H1 (cell line): ENCODE data around the gene NAIF1. TPM values are rescaled to one million over a fixed set of nuclear protein-coding genes. Genes with fewer than 3 reads are reported as not detected.

ENCODE experiments used
- CTCF ChIA-PET: fragments of 300-600 bp; sonication (Branson Sonifier 250); formaldehyde crosslinking; loops from one replicate; lab custom pipeline; 2021; ENCODE audit not compliant: partially characterized antibody; lab: Charles Lee
- POLR2A ChIA-PET: fragments of 300-600 bp; sonication (Branson Sonifier 250); formaldehyde crosslinking; loops from one replicate; lab custom pipeline; 2021; ENCODE audit warnings: inconsistent platforms; ENCODE audit not compliant: partially characterized antibody; lab: Charles Lee
- DNase-seq, 2 experiments: peaks; one replicate each; pipeline versions ENCODE4 v3.0.0 to v3.0.0-alpha.2; 2010 to 2022; ENCODE audit warnings: low spot score in 2 of 2, low read depth in 1 of 2, mixed read lengths in 1 of 2
- FAIRE-seq: peaks from 2 replicates; lab custom pipeline; 2011; peaks lifted over from hg19 to GRCh38; lab: Jason Lieb, UNC
- H2AFZ ChIP-seq: 2 replicates; pipeline ENCODE4 v1.8.1; 2012; ENCODE audit warnings: low read length, inconsistent platforms
- H2AK5ac ChIP-seq: 2 replicates; pipeline ENCODE4 v1.6.1; 2013; ENCODE audit warnings: low read depth, low read length
- H2BK120ac ChIP-seq: replicated peaks from 2 replicates; pipeline ENCODE3; 2013; ENCODE audit warnings: low read depth, low read length, inconsistent platforms
- H2BK12ac ChIP-seq: 2 replicates; pipeline ENCODE4 v1.6.1; 2013; ENCODE audit warnings: low read depth, low read length
- H2BK15ac ChIP-seq: 2 replicates; pipeline ENCODE4 v1.6.1; 2013; ENCODE audit warnings: low read length
- H2BK20ac ChIP-seq: 2 replicates; pipeline ENCODE4 v1.6.1; 2013; ENCODE audit warnings: low read length
- H2BK5ac ChIP-seq: 2 replicates; pipeline ENCODE4 v1.6.1; 2013; ENCODE audit warnings: low read depth, low read length
- H3K14ac ChIP-seq: 2 replicates; pipeline ENCODE4 v1.6.1; 2013; ENCODE audit warnings: inconsistent platforms; ENCODE audit not compliant: insufficient read length
- H3K18ac ChIP-seq: 2 replicates; pipeline ENCODE4 v1.6.1; 2013; ENCODE audit warnings: low read length; ENCODE audit errors: extremely low read depth
- H3K23ac ChIP-seq: 2 replicates; pipeline ENCODE4 v1.6.1; 2013; ENCODE audit warnings: inconsistent platforms; ENCODE audit not compliant: insufficient read length
- H3K23me2 ChIP-seq: 2 replicates; pipeline ENCODE4 v1.6.1; 2013; ENCODE audit warnings: low read depth, low read length
- H3K27ac ChIP-seq: 2 replicates; pipeline ENCODE4 v1.6.1; 2011; ENCODE audit warnings: low read depth, low read length, inconsistent platforms
- H3K27me3 ChIP-seq, 4 experiments: replicated peaks in 1 of 4; 1 replicate in 1 of 4; 2 replicates in 3 of 4; pipeline versions ENCODE4 v1.6.1 to v1.8.1; 2011 to 2013; ENCODE audit warnings: low read length in 3 of 4, mild to moderate bottlenecking in 3 of 4, inconsistent platforms in 2 of 4, mixed read lengths in 2 of 4, moderate library complexity in 1 of 4; ENCODE audit not compliant: control insufficient read depth in 3 of 4, insufficient read depth in 3 of 4; ENCODE audit errors: extremely low read depth in 1 of 4
- H3K36me3 ChIP-seq, 4 experiments: 2 replicates each; pipeline versions ENCODE4 v1.6.1 to v1.8.1; 2011 to 2013; ENCODE audit warnings: mild to moderate bottlenecking in 4 of 4, low read length in 3 of 4, moderate library complexity in 2 of 4, control low read depth in 1 of 4, inconsistent platforms in 1 of 4; ENCODE audit not compliant: insufficient read depth in 4 of 4, control insufficient read depth in 2 of 4
- H3K4ac ChIP-seq: replicated peaks from 2 replicates; pipeline ENCODE3; 2013; ENCODE audit warnings: low read length, low read depth, mixed read lengths, inconsistent platforms; ENCODE audit not compliant: insufficient read length
- H3K4me1 ChIP-seq, 4 experiments: replicated peaks in 1 of 4; 1 replicate in 1 of 4; 2 replicates in 3 of 4; pipeline versions ENCODE4 v1.6.1 to v1.8.1; 2011 to 2013; ENCODE audit warnings: low read length in 3 of 4, inconsistent platforms in 2 of 4, mixed read lengths in 1 of 4; ENCODE audit not compliant: insufficient read depth in 4 of 4, control insufficient read depth in 3 of 4
- H3K4me2 ChIP-seq, 2 experiments: 2 replicates each; pipeline versions ENCODE4 v1.6.1 to v1.8.1; 2011 to 2013; ENCODE audit warnings: low read depth in 2 of 2, low read length in 2 of 2, control low read depth in 1 of 2, inconsistent platforms in 1 of 2, mild to moderate bottlenecking in 1 of 2; ENCODE audit not compliant: insufficient read depth in 1 of 2
- H3K4me3 ChIP-seq, 4 experiments: fragments of 200-600, 300-600 bp in 1 of 4; sonication (generic), shearing (Covaris generic), sonication (Bioruptor Twin) in 1 of 4; 2 replicates each; pipeline versions ENCODE4 v1.5.1 to v1.8.1; 2011 to 2016; ENCODE audit warnings: low read length in 4 of 4, low read depth in 3 of 4, control low read depth in 2 of 4, inconsistent platforms in 2 of 4, mild to moderate bottlenecking in 2 of 4, mixed read lengths in 1 of 4, moderate library complexity in 1 of 4; ENCODE audit not compliant: insufficient read depth in 2 of 4; ENCODE audit errors: extremely low read depth in 1 of 4
- H3K56ac ChIP-seq: replicated peaks from 2 replicates; pipeline ENCODE3; 2013; ENCODE audit warnings: low read depth, mild to moderate bottlenecking, mixed read lengths, low read length, inconsistent platforms; ENCODE audit not compliant: insufficient read length
- H3K79me1 ChIP-seq: 2 replicates; pipeline ENCODE4 v1.6.1; 2013; ENCODE audit warnings: low read depth, low read length, control low read depth
- H3K79me2 ChIP-seq, 2 experiments: 2 replicates each; pipeline versions ENCODE4 v1.6.1 to v1.8.1; 2012 to 2013; ENCODE audit warnings: low read length in 2 of 2, mild to moderate bottlenecking in 2 of 2, inconsistent platforms in 1 of 2; ENCODE audit not compliant: insufficient read depth in 2 of 2, control insufficient read depth in 1 of 2
- H3K9ac ChIP-seq, 4 experiments: replicated peaks in 1 of 4; 1 replicate in 1 of 4; 2 replicates in 3 of 4; pipeline versions ENCODE4 v1.6.1 to v1.8.1; 2011 to 2013; ENCODE audit warnings: low read depth in 3 of 4, low read length in 3 of 4, control low read depth in 2 of 4, mild to moderate bottlenecking in 2 of 4, moderate library complexity in 2 of 4, inconsistent platforms in 1 of 4; ENCODE audit errors: extremely low read depth in 1 of 4
- H3K9me3 ChIP-seq, 2 experiments: 2 replicates each; pipeline versions ENCODE4 v1.6.1 to v1.8.1; 2012 to 2013; ENCODE audit warnings: mild to moderate bottlenecking in 2 of 2, moderate library complexity in 2 of 2, control low read depth in 1 of 2, inconsistent platforms in 1 of 2, low read depth in 1 of 2, low read length in 1 of 2, mixed read lengths in 1 of 2; ENCODE audit not compliant: insufficient read depth in 2 of 2
- H4K20me1 ChIP-seq, 2 experiments: replicated peaks in 1 of 2; 2 replicates each; pipeline versions ENCODE3 to v1.8.1; 2011 to 2013; ENCODE audit warnings: inconsistent platforms in 2 of 2, low read length in 2 of 2, mild to moderate bottlenecking in 1 of 2; ENCODE audit not compliant: insufficient read depth in 2 of 2, control insufficient read depth in 1 of 2
- H4K5ac ChIP-seq: 2 replicates; pipeline ENCODE4 v1.6.1; 2013; ENCODE audit warnings: low read length, low read depth, mixed read lengths, inconsistent platforms; ENCODE audit not compliant: insufficient read length
- H4K8ac ChIP-seq: 2 replicates; pipeline ENCODE4 v1.8.0; 2013; ENCODE audit warnings: mild to moderate bottlenecking, moderate library complexity, low read length, inconsistent platforms; ENCODE audit not compliant: insufficient read depth; ENCODE audit errors: extremely low read depth
- H4K91ac ChIP-seq: replicated peaks from 2 replicates; pipeline ENCODE3; 2013; ENCODE audit warnings: low read length, mixed read lengths, inconsistent platforms; ENCODE audit not compliant: insufficient read length
- BACH1 ChIP-seq: IDR thresholded peaks from 2 replicates; pipeline ENCODE4 v1.6.1; 2012; ENCODE audit warnings: low read length, improper control_type of control experiment
- MAFK ChIP-seq: IDR thresholded peaks from 2 replicates; pipeline ENCODE4 v1.6.1; 2012; ENCODE audit warnings: low read depth, mild to moderate bottlenecking, improper control_type of control experiment, low read length
- POU5F1 ChIP-seq: IDR thresholded peaks from 2 replicates; pipeline ENCODE4 v1.6.1; 2011; ENCODE audit warnings: low read depth, mild to moderate bottlenecking, low read length, moderate library complexity
- WGBS, 2 experiments: shearing (Covaris generic) in 1 of 2; methylation state at CpG; one replicate each; pipeline versions ENCODE4 v1.1.6 to v1.1.7; 2013 to 2015; ENCODE audit warnings: low lambda C conversion rate in 2 of 2, mixed read lengths in 2 of 2, inconsistent platforms in 1 of 2, low coverage in 1 of 2, missing lambda C conversion rate in 1 of 2; ENCODE audit not compliant: insufficient replicate concordance in 2 of 2, insufficient coverage in 1 of 2, insufficient read length in 1 of 2; ENCODE audit errors: extremely low coverage in 1 of 2, missing lambda C conversion rate in 1 of 2; 5-methylcytosine and 5-hydroxymethylcytosine counted together
- polyA plus RNA-seq, 7 experiments: library from polyadenylated mRNA; depleted of rRNA in 3 of 7; stranded (reverse) in 5 of 7; unstranded in 2 of 7; fragments of >200 nt in 5 of 7; fragments of 200-250 nt in 2 of 7; gene quantifications; 1 replicate in 5 of 7; 2 replicates in 1 of 7; 4 replicates in 1 of 7; pipeline versions ENCODE4 v1.2.1 to v1.2.3, GENCODE V29; 2011 to 2013; ENCODE audit warnings: missing spikeins in 2 of 7, mixed read lengths in 2 of 7
- total RNA-seq: library from RNA; stranded (reverse); fragmentation: NEBNext Ultra II Directional; extraction: Animal tissue kit (Norgen Biotek cat#: 25700); gene quantifications from 2 replicates; pipeline ENCODE4 v1.2.1, GENCODE V29; 2021

NAIF1 gene
- total and polyA plus RNA-seq, 2 of the 8 experiments (the other 6 are each of a cell fraction or from before 2014, with no cell fraction given): 8.7 to 9.0 TPM

DNA sequence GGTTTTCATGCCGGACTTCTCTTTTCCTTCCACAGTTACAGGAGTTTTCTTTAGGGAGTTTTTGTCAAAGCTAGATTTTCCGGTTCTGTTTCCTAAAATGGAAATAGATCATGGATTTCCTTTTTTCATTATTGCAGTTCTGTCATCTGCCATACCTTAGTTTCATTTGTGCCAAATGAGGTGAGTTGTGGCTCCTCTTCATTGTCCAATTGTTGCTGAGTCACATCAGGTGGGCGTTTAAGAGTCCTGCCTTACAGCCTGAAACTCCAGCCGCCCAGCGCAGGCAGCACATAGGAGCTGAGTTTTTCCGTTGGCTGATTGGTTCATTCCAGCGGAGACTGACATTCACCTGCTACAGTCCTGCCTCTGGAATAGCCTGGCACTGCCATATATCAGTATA, 15.0 kb upstream of the NAIF1 start:
- H2BK20ac ChIP-seq: no peak overlapping the region
- H2AK5ac ChIP-seq: no peak overlapping the region
- no peaks in the 10 kb centered on the region for H3K36me3 ChIP-seq
- peaks cover 2% of the 10 kb centered on the region; the same call in 1 of the 2 replicates for H3K79me1 ChIP-seq
- H3K9me3 ChIP-seq: no peaks in the 10 kb centered on the region
- no peak overlapping the region for H4K8ac ChIP-seq
- H3K18ac ChIP-seq: no peak overlapping the region
- H2BK5ac ChIP-seq: no peak overlapping the region
- no peak overlapping the region for H3K9ac ChIP-seq
- no peak overlapping the region for H2BK120ac ChIP-seq
- H3K79me2 ChIP-seq: peaks cover 0 to 14% of the 10 kb centered on the region in 2 experiments; a peak in 2 of 4 replicates
- WGBS, 2 experiments: 81% methylated on average over 7 of the region's 7 CpGs; no CpG with 5 or more reads in 1 of the 2 experiments
- FAIRE-seq (no peak), DNase-seq (no peak)
- H3K14ac ChIP-seq: no peak overlapping the region
- no peak overlapping the region for H3K23ac ChIP-seq
- POLR2A ChIA-PET: interaction anchor here (0.6 to 1.4 kb wide), 3 partner anchors 9 to 43 kb away, joined by 3 to 4 read pairs (median 3); no protein-coding TSS in a partner anchor
- H3K56ac ChIP-seq: no peak overlapping the region
- H4K5ac ChIP-seq: no peak overlapping the region
- H3K27ac ChIP-seq: no peak overlapping the region
- H3K4me1 ChIP-seq: peaks cover 0 to 5% (median 1%) of the 10 kb centered on the region in 4 experiments; a peak in 3 of 7 replicates
- H3K27me3 ChIP-seq: no peaks in the 10 kb centered on the region
- CTCF ChIA-PET: interaction anchor here (0.6 to 2.5 kb wide), 8 partner anchors 9 to 553 kb away, joined by 3 to 13 read pairs (median 6); no protein-coding TSS in a partner anchor
- H2AFZ ChIP-seq: no peak overlapping the region
- no peak overlapping the region for H3K4ac ChIP-seq
- peak; percentile 55 for TF ChIP-seq MAFK
- peak; percentile 78 for TF ChIP-seq BACH1
- no peak for TF ChIP-seq POU5F1
- H3K4me3 ChIP-seq: no peak overlapping the region
- no peak overlapping the region for H2BK15ac ChIP-seq
- H4K20me1 ChIP-seq: peaks cover 2 to 6% of the 10 kb centered on the region in 2 experiments
- H3K4me2 ChIP-seq: no peak overlapping the region
- H2BK12ac ChIP-seq: no peak overlapping the region
- H3K23me2 ChIP-seq: no peaks in the 10 kb centered on the region
- H4K91ac ChIP-seq: no peak overlapping the region
